Vagina (tissue), 2 donors: Measurements from ENCODE around the gene OR52E2.

ENCODE experiments used
- POLR2A ChIP-seq, 2 donors: fragments of 450-650 bp; IDR thresholded peaks; one replicate each; pipeline ENCODE4 v1.6.1; 2017; ENCODE audit warnings: antibody characterized with exemption in 2 of 2, mild to moderate bottlenecking in 2 of 2, moderate library complexity in 2 of 2
- POLR2AphosphoS5 ChIP-seq, 2 donors: sonication (generic); formaldehyde crosslinking; IDR thresholded peaks; one replicate each; pipeline ENCODE4 v1.9.0; 2017; ENCODE audit warnings: antibody characterized with exemption in 2 of 2, mild to moderate bottlenecking in 2 of 2, low read depth in 1 of 2; ENCODE audit not compliant: insufficient read depth in 1 of 2
- TF ChIP-seq, protein P1 (sequence below), 3 experiments: fragments of 450-650 bp in 2 of 3; fragments of 200-600 bp in 1 of 3; sonication (generic) in 1 of 3; IDR thresholded peaks; one replicate each; pipeline ENCODE4 v1.5.1; 2017 to 2019; ENCODE audit warnings: antibody characterized with exemption in 3 of 3, mild to moderate bottlenecking in 2 of 3, moderate library complexity in 2 of 3

DNA sequence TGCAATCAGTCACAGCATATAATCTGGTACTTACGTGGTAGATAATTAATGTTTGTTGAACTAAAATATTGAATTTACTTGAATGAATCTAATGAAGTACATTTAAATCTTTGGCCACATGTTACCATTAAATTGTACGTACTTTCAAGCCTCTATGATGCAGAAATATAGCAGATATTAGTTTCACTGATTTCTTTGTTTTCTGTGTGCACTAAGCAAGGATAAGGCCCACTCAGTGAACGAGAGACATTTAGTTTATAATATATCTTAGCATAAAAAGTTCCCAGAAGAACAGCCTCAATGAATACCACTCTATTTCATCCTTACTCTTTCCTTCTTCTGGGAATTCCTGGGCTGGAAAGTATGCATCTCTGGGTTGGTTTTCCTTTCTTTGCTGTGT lies 9.8 kb upstream of the OR52E2 start, which contains the start of gene OR52E1:
- TF ChIP-seq POLR2A (IDR thresholded peaks at IDR 0.05) (no peak), POLR2AphosphoS5 (IDR thresholded peaks at IDR 0.05; ENCODE audit: insufficient read depth in 1 of 2, low read depth in 1 of 2) (no peak)
- TF ChIP-seq, protein P1, sequence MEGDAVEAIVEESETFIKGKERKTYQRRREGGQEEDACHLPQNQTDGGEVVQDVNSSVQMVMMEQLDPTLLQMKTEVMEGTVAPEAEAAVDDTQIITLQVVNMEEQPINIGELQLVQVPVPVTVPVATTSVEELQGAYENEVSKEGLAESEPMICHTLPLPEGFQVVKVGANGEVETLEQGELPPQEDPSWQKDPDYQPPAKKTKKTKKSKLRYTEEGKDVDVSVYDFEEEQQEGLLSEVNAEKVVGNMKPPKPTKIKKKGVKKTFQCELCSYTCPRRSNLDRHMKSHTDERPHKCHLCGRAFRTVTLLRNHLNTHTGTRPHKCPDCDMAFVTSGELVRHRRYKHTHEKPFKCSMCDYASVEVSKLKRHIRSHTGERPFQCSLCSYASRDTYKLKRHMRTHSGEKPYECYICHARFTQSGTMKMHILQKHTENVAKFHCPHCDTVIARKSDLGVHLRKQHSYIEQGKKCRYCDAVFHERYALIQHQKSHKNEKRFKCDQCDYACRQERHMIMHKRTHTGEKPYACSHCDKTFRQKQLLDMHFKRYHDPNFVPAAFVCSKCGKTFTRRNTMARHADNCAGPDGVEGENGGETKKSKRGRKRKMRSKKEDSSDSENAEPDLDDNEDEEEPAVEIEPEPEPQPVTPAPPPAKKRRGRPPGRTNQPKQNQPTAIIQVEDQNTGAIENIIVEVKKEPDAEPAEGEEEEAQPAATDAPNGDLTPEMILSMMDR (IDR thresholded peaks at IDR 0.05) = no peak
